ENCODE measurements around the gene PDE4B.

- TF ChIP-seq CTCF (IDR thresholded peaks at IDR 0.05) (no peak), POLR2A (IDR thresholded peaks at IDR 0.05) (no peak)
These were observed 495.4 kb downstream of the PDE4B start for GRCh38 chr1:66288048-66288447.

Data from sigmoid colon (tissue), 3 donors.